ENCODE results near the gene PTPN1.

GRCh38 chr20:50560867-50561266 lies 50.7 kb downstream of the PTPN1 start:
- TF ChIP-seq POLR2AphosphoS5 (IDR thresholded peaks at IDR 0.05; ENCODE audit: low read depth, low read length), result no peak
- no peak for TF ChIP-seq TAF1 (IDR thresholded peaks at IDR 0.05; ENCODE audit: borderline replicate concordance, insufficient read depth, low read length)
- no peak for TF ChIP-seq REST (IDR thresholded peaks at IDR 0.05; ENCODE audit: insufficient read depth in 1 of 2, low read depth in 2 of 2, low read length in 2 of 2)
- TF ChIP-seq SIN3A (IDR thresholded peaks at IDR 0.05; ENCODE audit: borderline replicate concordance, insufficient read depth, low read length), result no peak
